HFFc6 (cell line): ENCODE measurements around the gene UBE2V1. TPM values are rescaled to one million over a fixed set of nuclear protein-coding genes. Genes with fewer than 3 reads are reported as not detected.

Source experiments
- DNase-seq: peaks from one replicate; pipeline ENCODE4 v3.0.0-alpha.2; 2018
- H3K27ac Mint-ChIP-seq: 2 replicates; pipeline ENCODE4 v1.8.0; 2020; ENCODE audit warnings: mild to moderate bottlenecking, mixed read lengths
- H3K27me3 Mint-ChIP-seq: 2 replicates; pipeline ENCODE4 v1.8.0; 2021; ENCODE audit warnings: mild to moderate bottlenecking, moderate library complexity, mixed read lengths; ENCODE audit not compliant: insufficient read depth
- H3K36me3 Mint-ChIP-seq: 2 replicates; pipeline ENCODE4 v1.8.0; 2021; ENCODE audit warnings: low read depth, mixed read lengths
- H3K4me1 Mint-ChIP-seq: 2 replicates; pipeline ENCODE4 v1.8.0; 2020; ENCODE audit warnings: low read depth, mixed read lengths
- H3K4me3 Mint-ChIP-seq: 2 replicates; pipeline ENCODE4 v1.8.0; 2020; ENCODE audit warnings: mild to moderate bottlenecking, moderate library complexity, mixed read lengths
- H3K9me3 Mint-ChIP-seq: 2 replicates; pipeline ENCODE4 v1.8.0; 2020; ENCODE audit warnings: mild to moderate bottlenecking, mixed read lengths
- total RNA-seq, 6 experiments: library from RNA; stranded (reverse); fragmentation: NEBNext Ultra II Directional; extraction: Animal tissue kit (Norgen Biotek cat#: 25700); gene quantifications; 2 replicates in 1 of 6; 3 replicates in 5 of 6; pipeline ENCODE4 v1.2.3, GENCODE V29; 2021
- TF ChIP-seq, protein P1 (sequence below): fragments of 200-600 bp; sonication (generic); IDR thresholded peaks from 2 replicates; pipeline ENCODE4 v1.5.0; 2021; ENCODE audit warnings: antibody characterized with exemption, mild to moderate bottlenecking

UBE2V1 gene
- total RNA-seq, 6 experiments from 2014 or later: 192 to 242 (median 210) TPM

GRCh38 chr20:50042370-50043313 lies 70.3 kb downstream of the UBE2V1 start:
- H3K27ac Mint-ChIP-seq: no peak overlapping the region
- no peaks in the 10 kb centered on the region for H3K36me3 Mint-ChIP-seq
- H3K4me1 Mint-ChIP-seq: peaks cover 19% of the 10 kb centered on the region
- H3K27me3 Mint-ChIP-seq: peaks cover 1% of the 10 kb centered on the region
- TF ChIP-seq, protein P1, sequence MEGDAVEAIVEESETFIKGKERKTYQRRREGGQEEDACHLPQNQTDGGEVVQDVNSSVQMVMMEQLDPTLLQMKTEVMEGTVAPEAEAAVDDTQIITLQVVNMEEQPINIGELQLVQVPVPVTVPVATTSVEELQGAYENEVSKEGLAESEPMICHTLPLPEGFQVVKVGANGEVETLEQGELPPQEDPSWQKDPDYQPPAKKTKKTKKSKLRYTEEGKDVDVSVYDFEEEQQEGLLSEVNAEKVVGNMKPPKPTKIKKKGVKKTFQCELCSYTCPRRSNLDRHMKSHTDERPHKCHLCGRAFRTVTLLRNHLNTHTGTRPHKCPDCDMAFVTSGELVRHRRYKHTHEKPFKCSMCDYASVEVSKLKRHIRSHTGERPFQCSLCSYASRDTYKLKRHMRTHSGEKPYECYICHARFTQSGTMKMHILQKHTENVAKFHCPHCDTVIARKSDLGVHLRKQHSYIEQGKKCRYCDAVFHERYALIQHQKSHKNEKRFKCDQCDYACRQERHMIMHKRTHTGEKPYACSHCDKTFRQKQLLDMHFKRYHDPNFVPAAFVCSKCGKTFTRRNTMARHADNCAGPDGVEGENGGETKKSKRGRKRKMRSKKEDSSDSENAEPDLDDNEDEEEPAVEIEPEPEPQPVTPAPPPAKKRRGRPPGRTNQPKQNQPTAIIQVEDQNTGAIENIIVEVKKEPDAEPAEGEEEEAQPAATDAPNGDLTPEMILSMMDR: no peak
- no peak for DNase-seq
- no peak overlapping the region for H3K4me3 Mint-ChIP-seq
- H3K9me3 Mint-ChIP-seq: no peaks in the 10 kb centered on the region

GRCh38 chr20:50041246-50041873 lies 71.6 kb downstream of the UBE2V1 start:
- H3K27ac Mint-ChIP-seq: no peak overlapping the region
- no peak for DNase-seq
- no peak overlapping the region for H3K4me3 Mint-ChIP-seq
- peaks cover 1% of the 10 kb centered on the region for H3K27me3 Mint-ChIP-seq
- TF ChIP-seq, protein P1: no peak
- H3K9me3 Mint-ChIP-seq: no peaks in the 10 kb centered on the region
- no peaks in the 10 kb centered on the region for H3K36me3 Mint-ChIP-seq
- H3K4me1 Mint-ChIP-seq: peaks cover 7% of the 10 kb centered on the region

DNA sequence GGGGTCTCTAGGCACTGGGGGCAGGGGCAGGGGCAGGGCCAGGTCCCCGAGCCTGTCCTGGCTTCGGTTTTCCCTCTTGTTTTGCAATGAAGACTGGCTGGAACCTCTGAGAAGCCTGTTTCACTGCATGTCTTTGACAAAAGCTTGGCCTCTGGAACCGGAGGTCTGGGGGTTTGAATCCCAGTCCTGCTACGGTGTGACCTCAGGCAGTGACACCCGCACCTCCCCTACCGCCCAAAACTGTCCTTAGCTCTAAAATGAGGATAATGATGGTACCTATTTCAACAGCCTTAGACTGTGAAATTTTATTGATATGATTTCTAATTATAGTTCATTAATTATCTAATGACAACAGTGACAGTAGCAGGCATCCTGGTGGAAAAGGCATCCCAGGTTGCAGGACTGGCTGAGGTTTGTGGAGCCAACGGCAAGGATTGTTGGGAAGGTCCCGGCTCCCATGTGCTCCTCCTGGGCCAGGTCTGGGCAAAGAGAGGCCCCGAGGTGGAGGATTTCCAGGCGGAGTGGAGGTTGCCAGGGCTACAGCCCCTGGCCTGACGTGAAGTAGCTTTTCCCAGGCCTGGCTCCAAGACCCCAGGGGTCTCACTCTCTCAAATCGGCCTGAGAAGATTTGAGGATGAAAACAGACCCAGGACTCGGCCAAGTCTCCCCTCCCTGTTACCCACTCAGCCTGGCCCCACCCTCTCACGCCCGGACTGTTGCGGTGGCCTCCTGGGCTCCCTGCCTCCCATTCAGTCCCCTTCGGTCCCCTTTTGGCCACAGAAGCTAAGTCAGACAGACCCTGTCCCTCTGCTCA lies 72.3 kb downstream of the UBE2V1 start:
- Mint-ChIP-seq H3K9me3 (no peaks in the 10 kb centered on the region), H3K36me3 (no peaks in the 10 kb centered on the region), H3K4me3 (no peak overlapping the region), H3K27ac (no peak overlapping the region), H3K4me1 (peaks cover 7% of the 10 kb centered on the region), H3K27me3 (peaks cover 1% of the 10 kb centered on the region)
- no peak for DNase-seq
- TF ChIP-seq, protein P1: no peak

- no peak overlapping the region for H3K27ac Mint-ChIP-seq
- no peak overlapping the region for H3K4me3 Mint-ChIP-seq
- TF ChIP-seq, protein P1: no peak
- DNase-seq: no peak
- peaks cover 1% of the 10 kb centered on the region for H3K27me3 Mint-ChIP-seq
- H3K4me1 Mint-ChIP-seq: peaks cover 9% of the 10 kb centered on the region
- no peaks in the 10 kb centered on the region for H3K36me3 Mint-ChIP-seq
- no peaks in the 10 kb centered on the region for H3K9me3 Mint-ChIP-seq
These were observed 73.1 kb downstream of the UBE2V1 start for GRCh38 chr20:50039706-50040431.

DNA sequence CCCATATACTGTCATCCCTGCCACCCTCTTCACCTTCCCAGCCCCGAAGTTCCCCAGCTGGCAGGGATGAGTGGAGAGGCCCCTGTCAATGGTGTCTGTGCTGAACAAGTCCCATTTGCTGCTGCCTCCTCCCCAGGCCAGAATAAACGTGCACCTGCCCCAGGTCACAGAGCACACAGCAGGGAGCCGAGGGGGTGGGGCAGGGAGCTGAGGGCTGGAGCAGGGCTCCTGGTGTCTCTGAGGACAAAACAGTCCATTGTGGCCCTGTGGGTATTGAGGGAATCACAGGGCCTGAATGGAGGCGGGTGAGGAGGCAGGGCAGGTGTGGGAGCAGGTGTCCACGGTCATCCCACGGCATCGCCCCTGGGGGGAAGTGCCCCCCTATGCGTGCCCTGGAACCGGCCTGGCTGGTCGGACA lies 74.4 kb downstream of the UBE2V1 start:
- Mint-ChIP-seq H3K36me3 (no peaks in the 10 kb centered on the region), H3K4me3 (no peak overlapping the region), H3K9me3 (no peaks in the 10 kb centered on the region), H3K4me1 (peaks cover 22% of the 10 kb centered on the region), H3K27me3 (peaks cover 1% of the 10 kb centered on the region), H3K27ac (no peak overlapping the region)
- TF ChIP-seq, protein P1: no peak
- no peak for DNase-seq
